Stimulated activated memory B cell treated with anti-CD40 and anti-IgM and Interleukin-4, amounts not matched to agents 10 μg/mL and 1 μg/mL and 100 μg/mL, for 72 hours (primary cell): ENCODE results near the gene PDCD10.

Source experiments
- ATAC-seq: fragments of 150-1000 bp; cut with Tn5 transposase; 2 replicates; pipeline ENCODE4 v1.10.0; 2021
- H3K27ac Mint-ChIP-seq: one replicate; pipeline ENCODE4 v1.8.0; 2022; ENCODE audit warnings: mild to moderate bottlenecking, mixed read lengths
- H3K27me3 Mint-ChIP-seq: one replicate; pipeline ENCODE4 v1.8.0; 2022; ENCODE audit warnings: mixed read lengths
- H3K36me3 Mint-ChIP-seq: one replicate; pipeline ENCODE4 v1.8.0; 2022; ENCODE audit warnings: mixed read lengths
- H3K4me1 Mint-ChIP-seq: one replicate; pipeline ENCODE4 v1.8.0; 2022; ENCODE audit warnings: mixed read lengths
- H3K4me3 Mint-ChIP-seq: one replicate; pipeline ENCODE4 v1.8.0; 2022; ENCODE audit warnings: mild to moderate bottlenecking, moderate library complexity, mixed read lengths
- H3K9me3 Mint-ChIP-seq: one replicate; pipeline ENCODE4 v1.8.0; 2022; ENCODE audit warnings: mixed read lengths

PDCD10 gene

GRCh38 chr3:167734498-167735232 lies at the start of gene PDCD10:
TSS of gene PDCD10 (minus strand) at chr3:167734892. CDS start at chr3:167720157, 14,735 bp downstream.
- Mint-ChIP-seq H3K27me3 (no peaks in the 10 kb centered on the region), H3K4me1 (peaks cover 34% of the 10 kb centered on the region), H3K36me3 (peaks cover 10% of the 10 kb centered on the region), H3K27ac (no peak within 1 kb of the TSS), H3K4me3 (no peak within 1 kb of the TSS), H3K9me3 (no peaks in the 10 kb centered on the region)
- peak; percentile 96 for ATAC-seq

- Mint-ChIP-seq H3K4me3 (no peak overlapping the region), H3K9me3 (no peaks in the 10 kb centered on the region), H3K36me3 (no peaks in the 10 kb centered on the region), H3K27me3 (no peaks in the 10 kb centered on the region), H3K27ac (no peak overlapping the region), H3K4me1 (no peaks in the 10 kb centered on the region)
- no peak for ATAC-seq
Measured at GRCh38 chr3:167783781-167784180, 49.1 kb upstream of the PDCD10 start.

- ATAC-seq, result no peak
- Mint-ChIP-seq H3K36me3 (no peaks in the 10 kb centered on the region), H3K9me3 (peaks cover 4% of the 10 kb centered on the region), H3K27me3 (no peaks in the 10 kb centered on the region), H3K4me1 (no peaks in the 10 kb centered on the region), H3K4me3 (no peak overlapping the region), H3K27ac (no peak overlapping the region)
Measured at GRCh38 chr3:167780214-167780883, 45.7 kb upstream of the PDCD10 start.

- H3K4me3 Mint-ChIP-seq, result no peak overlapping the region
- no peak for ATAC-seq
- no peaks in the 10 kb centered on the region for H3K36me3 Mint-ChIP-seq
- peaks cover 18% of the 10 kb centered on the region for H3K4me1 Mint-ChIP-seq
- H3K9me3 Mint-ChIP-seq, result peaks cover 4% of the 10 kb centered on the region
- no peak overlapping the region for H3K27ac Mint-ChIP-seq
- no peaks in the 10 kb centered on the region for H3K27me3 Mint-ChIP-seq
Measured at GRCh38 chr3:167777356-167777755, 42.7 kb upstream of the PDCD10 start.

- peaks cover 4% of the 10 kb centered on the region for H3K9me3 Mint-ChIP-seq
- no peak overlapping the region for H3K27ac Mint-ChIP-seq
- H3K36me3 Mint-ChIP-seq, result no peaks in the 10 kb centered on the region
- no peaks in the 10 kb centered on the region for H3K27me3 Mint-ChIP-seq
- H3K4me3 Mint-ChIP-seq, result no peak overlapping the region
- ATAC-seq, result no peak
- H3K4me1 Mint-ChIP-seq, result peaks cover 18% of the 10 kb centered on the region
Measured at GRCh38 chr3:167776066-167776685, 41.5 kb upstream of the PDCD10 start.

GRCh38 chr3:167773584-167773983 lies 38.9 kb upstream of the PDCD10 start:
- H3K4me1 Mint-ChIP-seq, result peaks cover 18% of the 10 kb centered on the region
- no peak for ATAC-seq
- H3K27me3 Mint-ChIP-seq, result no peaks in the 10 kb centered on the region
- H3K36me3 Mint-ChIP-seq, result no peaks in the 10 kb centered on the region
- no peak overlapping the region for H3K27ac Mint-ChIP-seq
- H3K4me3 Mint-ChIP-seq, result no peak overlapping the region
- H3K9me3 Mint-ChIP-seq, result peaks cover 4% of the 10 kb centered on the region

GRCh38 chr3:167772992-167773391 lies 38.3 kb upstream of the PDCD10 start:
- no peak overlapping the region for H3K27ac Mint-ChIP-seq
- H3K27me3 Mint-ChIP-seq, result no peaks in the 10 kb centered on the region
- ATAC-seq, result no peak
- no peaks in the 10 kb centered on the region for H3K36me3 Mint-ChIP-seq
- H3K9me3 Mint-ChIP-seq, result no peaks in the 10 kb centered on the region
- peaks cover 18% of the 10 kb centered on the region for H3K4me1 Mint-ChIP-seq
- H3K4me3 Mint-ChIP-seq, result no peak overlapping the region

GRCh38 chr3:167762296-167762695 lies 27.6 kb upstream of the PDCD10 start:
- no peak for ATAC-seq
- peaks cover 14% of the 10 kb centered on the region for H3K36me3 Mint-ChIP-seq
- peak overlapping the region; percentile 8 for H3K4me3 Mint-ChIP-seq
- H3K4me1 Mint-ChIP-seq, result peaks cover 12% of the 10 kb centered on the region
- no peaks in the 10 kb centered on the region for H3K27me3 Mint-ChIP-seq
- H3K9me3 Mint-ChIP-seq, result peaks cover 8% of the 10 kb centered on the region
- peak overlapping the region; percentile 13 for H3K27ac Mint-ChIP-seq

- ATAC-seq, result no peak
- Mint-ChIP-seq H3K27me3 (no peaks in the 10 kb centered on the region), H3K4me3 (no peak overlapping the region), H3K27ac (no peak overlapping the region), H3K9me3 (peaks cover 5% of the 10 kb centered on the region), H3K4me1 (peaks cover 12% of the 10 kb centered on the region), H3K36me3 (peaks cover 14% of the 10 kb centered on the region)
Measured at GRCh38 chr3:167761302-167761701, 26.6 kb upstream of the PDCD10 start.

- no peaks in the 10 kb centered on the region for H3K36me3 Mint-ChIP-seq
- H3K9me3 Mint-ChIP-seq, result no peaks in the 10 kb centered on the region
- H3K27me3 Mint-ChIP-seq, result no peaks in the 10 kb centered on the region
- H3K4me3 Mint-ChIP-seq, result no peak overlapping the region
- peaks cover 50% of the 10 kb centered on the region for H3K4me1 Mint-ChIP-seq
- ATAC-seq, result no peak
- peak overlapping the region; percentile 58 for H3K27ac Mint-ChIP-seq
Measured at GRCh38 chr3:167754049-167754448, 19.4 kb upstream of the PDCD10 start.

- ATAC-seq, result peak; percentile 96
- Mint-ChIP-seq H3K27me3 (no peaks in the 10 kb centered on the region), H3K36me3 (peaks cover 8% of the 10 kb centered on the region), H3K4me3 (peak overlapping the region; percentile 40), H3K4me1 (peaks cover 77% of the 10 kb centered on the region), H3K9me3 (peaks cover 4% of the 10 kb centered on the region), H3K27ac (peak overlapping the region; percentile 55)
Measured at GRCh38 chr3:167750272-167750971, 15.7 kb upstream of the PDCD10 start.

GRCh38 chr3:167749728-167750127 lies 15.0 kb upstream of the PDCD10 start:
- no peak overlapping the region for H3K4me3 Mint-ChIP-seq
- H3K27ac Mint-ChIP-seq, result peak overlapping the region; percentile 55
- H3K4me1 Mint-ChIP-seq, result peaks cover 73% of the 10 kb centered on the region
- ATAC-seq, result no peak
- H3K9me3 Mint-ChIP-seq, result peaks cover 4% of the 10 kb centered on the region
- H3K27me3 Mint-ChIP-seq, result no peaks in the 10 kb centered on the region
- H3K36me3 Mint-ChIP-seq, result peaks cover 9% of the 10 kb centered on the region

- Mint-ChIP-seq H3K27ac (peak overlapping the region; percentile 55), H3K4me3 (no peak overlapping the region), H3K9me3 (peaks cover 4% of the 10 kb centered on the region), H3K27me3 (no peaks in the 10 kb centered on the region), H3K36me3 (peaks cover 9% of the 10 kb centered on the region), H3K4me1 (peaks cover 67% of the 10 kb centered on the region)
- ATAC-seq, result no peak
Measured at GRCh38 chr3:167749209-167749608, 14.5 kb upstream of the PDCD10 start.

- peaks cover 9% of the 10 kb centered on the region for H3K36me3 Mint-ChIP-seq
- peaks cover 4% of the 10 kb centered on the region for H3K9me3 Mint-ChIP-seq
- H3K4me3 Mint-ChIP-seq, result no peak overlapping the region
- H3K27ac Mint-ChIP-seq, result no peak overlapping the region
- no peaks in the 10 kb centered on the region for H3K27me3 Mint-ChIP-seq
- ATAC-seq, result no peak
- peaks cover 24% of the 10 kb centered on the region for H3K4me1 Mint-ChIP-seq
Measured at GRCh38 chr3:167743799-167744198, 9.1 kb upstream of the PDCD10 start.

- Mint-ChIP-seq H3K9me3 (peaks cover 4% of the 10 kb centered on the region), H3K4me1 (peaks cover 25% of the 10 kb centered on the region), H3K27ac (no peak overlapping the region), H3K36me3 (peaks cover 9% of the 10 kb centered on the region), H3K4me3 (no peak overlapping the region), H3K27me3 (no peaks in the 10 kb centered on the region)
- no peak for ATAC-seq
Measured at GRCh38 chr3:167742338-167742737, 7.6 kb upstream of the PDCD10 start.
